ENCODE measurements around the gene KRTAP10-1.

The KRTAP10-1 gene

GRCh38 chr21:44526096-44526997 lies 13.6 kb downstream of the KRTAP10-1 start:
- no peak overlapping the region for H3K27ac Mint-ChIP-seq
- no peak for ATAC-seq (replicated peaks)

GRCh38 chr21:44525391-44526095 lies 14.5 kb downstream of the KRTAP10-1 start:
- Mint-ChIP-seq H3K9me3 (no peaks in the 10 kb centered on the region), H3K4me1 (ENCODE audit: low read depth in 2 of 2) (no peaks in the 10 kb centered on the region), H3K27ac (no peak overlapping the region), H3K27me3 (peaks cover 7 to 16% of the 10 kb centered on the region in 2 donors), H3K4me3 (no peak overlapping the region), H3K36me3 (ENCODE audit: insufficient read depth) (no peaks in the 10 kb centered on the region)
- DNase-seq (no peak), ATAC-seq (replicated peaks) (no peak)

More at GRCh38 chr21:44526096-44526997, 13.6 kb downstream of the KRTAP10-1 start:
- Mint-ChIP-seq H3K27me3 (peaks cover 7 to 23% of the 10 kb centered on the region in 2 donors), H3K4me3 (no peak overlapping the region), H3K9me3 (no peaks in the 10 kb centered on the region), H3K4me1 (ENCODE audit: low read depth in 2 of 2) (no peaks in the 10 kb centered on the region), H3K36me3 (ENCODE audit: insufficient read depth) (no peaks in the 10 kb centered on the region)
- DNase-seq = no peak

- no peak for DNase-seq
- H3K4me1 Mint-ChIP-seq (ENCODE audit: low read depth in 2 of 2) = no peaks in the 10 kb centered on the region
Measured at GRCh38 chr21:44524414-44525371, 15.3 kb downstream of the KRTAP10-1 start.

GRCh38 chr21:44523567-44524413 lies 16.2 kb downstream of the KRTAP10-1 start:
- Mint-ChIP-seq H3K27me3 (peaks cover 0 to 13% of the 10 kb centered on the region in 2 donors), H3K4me3 (no peak overlapping the region), H3K9me3 (no peaks in the 10 kb centered on the region), H3K27ac (no peak overlapping the region), H3K4me1 (ENCODE audit: low read depth in 2 of 2) (no peaks in the 10 kb centered on the region), H3K36me3 (ENCODE audit: insufficient read depth) (no peaks in the 10 kb centered on the region)
- no peak for ATAC-seq (replicated peaks)
- DNase-seq = no peak

More at GRCh38 chr21:44524414-44525371, 15.3 kb downstream of the KRTAP10-1 start:
- Mint-ChIP-seq H3K9me3 (no peaks in the 10 kb centered on the region), H3K4me3 (no peak overlapping the region), H3K27me3 (peaks cover 0 to 15% of the 10 kb centered on the region in 2 donors), H3K27ac (no peak overlapping the region), H3K36me3 (ENCODE audit: insufficient read depth) (no peaks in the 10 kb centered on the region)
- ATAC-seq (replicated peaks) = no peak

GRCh38 chr21:44522753-44523204 lies 17.2 kb downstream of the KRTAP10-1 start:
- ATAC-seq (replicated peaks) (no peak), DNase-seq (no peak)
- Mint-ChIP-seq H3K36me3 (ENCODE audit: insufficient read depth) (no peaks in the 10 kb centered on the region), H3K4me3 (no peak overlapping the region), H3K27ac (no peak overlapping the region), H3K27me3 (peaks cover 0 to 12% of the 10 kb centered on the region in 2 donors), H3K9me3 (no peaks in the 10 kb centered on the region), H3K4me1 (ENCODE audit: low read depth in 2 of 2) (no peaks in the 10 kb centered on the region)

- ATAC-seq (replicated peaks) (no peak), DNase-seq (no peak)
- Mint-ChIP-seq H3K36me3 (ENCODE audit: insufficient read depth) (no peaks in the 10 kb centered on the region), H3K4me1 (ENCODE audit: low read depth in 2 of 2) (no peaks in the 10 kb centered on the region), H3K27me3 (peaks cover 0 to 12% of the 10 kb centered on the region in 2 donors), H3K27ac (no peak overlapping the region), H3K9me3 (no peaks in the 10 kb centered on the region), H3K4me3 (no peak overlapping the region)
Measured at GRCh38 chr21:44521928-44522752, 17.9 kb downstream of the KRTAP10-1 start.

- Mint-ChIP-seq H3K27me3 (peaks cover 0 to 12% of the 10 kb centered on the region in 2 donors), H3K36me3 (ENCODE audit: insufficient read depth) (no peaks in the 10 kb centered on the region)
- ATAC-seq (replicated peaks) = no peak
Measured at GRCh38 chr21:44521301-44521927, 18.6 kb downstream of the KRTAP10-1 start.

GRCh38 chr21:44520326-44521300 lies 19.4 kb downstream of the KRTAP10-1 start:
- DNase-seq (no peak), ATAC-seq (replicated peaks) (no peak)
- Mint-ChIP-seq H3K27me3 (peaks cover 0 to 12% of the 10 kb centered on the region in 2 donors), H3K36me3 (ENCODE audit: insufficient read depth) (no peaks in the 10 kb centered on the region), H3K4me1 (ENCODE audit: low read depth in 2 of 2) (peaks cover 0 to 3% of the 10 kb centered on the region in 2 donors), H3K27ac (no peak overlapping the region), H3K4me3 (no peak overlapping the region), H3K9me3 (no peaks in the 10 kb centered on the region)

More at GRCh38 chr21:44521301-44521927, 18.6 kb downstream of the KRTAP10-1 start:
- H3K4me3 Mint-ChIP-seq = no peak overlapping the region
- DNase-seq = no peak
- no peaks in the 10 kb centered on the region for H3K9me3 Mint-ChIP-seq
- H3K27ac Mint-ChIP-seq = no peak overlapping the region
- peaks cover 0 to 3% of the 10 kb centered on the region in 2 donors for H3K4me1 Mint-ChIP-seq (ENCODE audit: low read depth in 2 of 2)

- Mint-ChIP-seq H3K4me3 (no peak overlapping the region), H3K27ac (no peak overlapping the region), H3K27me3 (peaks cover 0 to 12% of the 10 kb centered on the region in 2 donors), H3K9me3 (no peaks in the 10 kb centered on the region), H3K4me1 (ENCODE audit: low read depth in 2 of 2) (peaks cover 0 to 3% of the 10 kb centered on the region in 2 donors), H3K36me3 (ENCODE audit: insufficient read depth) (no peaks in the 10 kb centered on the region)
- no peak for ATAC-seq (replicated peaks)
- no peak for DNase-seq
Measured at GRCh38 chr21:44519346-44520325, 20.4 kb downstream of the KRTAP10-1 start.

GRCh38 chr21:44518686-44519085 lies 21.3 kb downstream of the KRTAP10-1 start:
- H3K36me3 Mint-ChIP-seq (ENCODE audit: insufficient read depth) = no peaks in the 10 kb centered on the region
- H3K4me1 Mint-ChIP-seq (ENCODE audit: low read depth in 2 of 2) = peaks cover 0 to 3% of the 10 kb centered on the region in 2 donors
- no peak overlapping the region for H3K27ac Mint-ChIP-seq
- DNase-seq (no peak), ATAC-seq (replicated peaks) (no peak)
- no peak overlapping the region for H3K4me3 Mint-ChIP-seq
- peaks cover 0 to 12% of the 10 kb centered on the region in 2 donors for H3K27me3 Mint-ChIP-seq
- no peaks in the 10 kb centered on the region for H3K9me3 Mint-ChIP-seq
